Measurements from ENCODE around the gene ZNF718.
"Not testable (repeated sequence)": the region's sequence is repeated elsewhere in the genome, so short reads cannot be mapped to it uniquely, and the experiment has no call there.

Gene ZNF718

GRCh38 chr4:176995-177394 lies 52.7 kb downstream of the ZNF718 start:
- TF ChIP-seq EZH2phosphoT487 (IDR thresholded peaks at IDR 0.05; ENCODE audit: low read depth): no peak
- TF ChIP-seq, protein P1, sequence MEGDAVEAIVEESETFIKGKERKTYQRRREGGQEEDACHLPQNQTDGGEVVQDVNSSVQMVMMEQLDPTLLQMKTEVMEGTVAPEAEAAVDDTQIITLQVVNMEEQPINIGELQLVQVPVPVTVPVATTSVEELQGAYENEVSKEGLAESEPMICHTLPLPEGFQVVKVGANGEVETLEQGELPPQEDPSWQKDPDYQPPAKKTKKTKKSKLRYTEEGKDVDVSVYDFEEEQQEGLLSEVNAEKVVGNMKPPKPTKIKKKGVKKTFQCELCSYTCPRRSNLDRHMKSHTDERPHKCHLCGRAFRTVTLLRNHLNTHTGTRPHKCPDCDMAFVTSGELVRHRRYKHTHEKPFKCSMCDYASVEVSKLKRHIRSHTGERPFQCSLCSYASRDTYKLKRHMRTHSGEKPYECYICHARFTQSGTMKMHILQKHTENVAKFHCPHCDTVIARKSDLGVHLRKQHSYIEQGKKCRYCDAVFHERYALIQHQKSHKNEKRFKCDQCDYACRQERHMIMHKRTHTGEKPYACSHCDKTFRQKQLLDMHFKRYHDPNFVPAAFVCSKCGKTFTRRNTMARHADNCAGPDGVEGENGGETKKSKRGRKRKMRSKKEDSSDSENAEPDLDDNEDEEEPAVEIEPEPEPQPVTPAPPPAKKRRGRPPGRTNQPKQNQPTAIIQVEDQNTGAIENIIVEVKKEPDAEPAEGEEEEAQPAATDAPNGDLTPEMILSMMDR (IDR thresholded peaks at IDR 0.05; ENCODE audit: low read depth, low read length): no peak
- no peak overlapping the region for H3K9ac ChIP-seq (ENCODE audit: low read length)
- H3K9me3 ChIP-seq (ENCODE audit: insufficient read depth, low read length): peaks cover 12% of the 10 kb centered on the region; the same call in 1 of the 2 replicates
- H3K4me1 ChIP-seq (ENCODE audit: low read length): no peaks in the 10 kb centered on the region
- no peaks in the 10 kb centered on the region for H4K20me1 ChIP-seq (ENCODE audit: insufficient read depth, low read length)
- H3K27me3 ChIP-seq (ENCODE audit: low read depth, low read length): no peaks in the 10 kb centered on the region
- no peak overlapping the region for H3K4me3 ChIP-seq (ENCODE audit: low read length)
- no peak overlapping the region for H3K27ac ChIP-seq (ENCODE audit: low read length)
- H3K36me3 ChIP-seq (replicated peaks; ENCODE audit: low read depth, low read length): peaks cover 5% of the 10 kb centered on the region
- H3K79me2 ChIP-seq (ENCODE audit: low read length): no peaks in the 10 kb centered on the region
- H3K4me2 ChIP-seq (ENCODE audit: low read length): no peak overlapping the region
- no peak overlapping the region for H2AFZ ChIP-seq (ENCODE audit: low read depth, low read length)

DNA sequence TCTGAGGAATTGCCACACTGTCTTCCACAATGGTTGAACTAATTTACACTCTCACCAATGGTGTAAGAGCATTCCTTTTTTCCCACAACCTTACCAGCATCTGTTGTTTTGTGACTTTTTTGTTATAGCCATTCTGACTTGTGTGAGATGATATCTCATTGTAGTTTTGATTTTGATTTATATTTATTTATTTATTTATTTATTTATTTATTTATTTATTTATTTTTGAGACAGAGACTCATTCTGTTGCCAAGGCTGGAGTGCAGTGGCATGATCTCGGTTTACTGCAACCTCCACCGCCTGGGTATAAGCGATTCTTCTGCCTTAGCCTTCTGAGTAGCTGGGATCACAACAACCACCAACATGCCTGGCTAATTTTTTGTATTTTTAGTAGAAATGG lies 57.9 kb downstream of the ZNF718 start:
- H3K4me1 ChIP-seq (ENCODE audit: low read length); H3K4me3 ChIP-seq (ENCODE audit: low read length); H4K20me1 ChIP-seq (ENCODE audit: insufficient read depth, low read length); H3K27me3 ChIP-seq (ENCODE audit: low read depth, low read length); H3K79me2 ChIP-seq (ENCODE audit: low read length); H3K27ac ChIP-seq (ENCODE audit: low read length); H3K36me3 ChIP-seq (replicated peaks; ENCODE audit: low read depth, low read length); H3K4me2 ChIP-seq (ENCODE audit: low read length); H3K9ac ChIP-seq (ENCODE audit: low read length); H2AFZ ChIP-seq (ENCODE audit: low read depth, low read length): not testable (repeated sequence)
- H3K9me3 ChIP-seq (ENCODE audit: insufficient read depth, low read length): peaks cover 12% of the 10 kb centered on the region; the same call in 1 of the 2 replicates

DNA sequence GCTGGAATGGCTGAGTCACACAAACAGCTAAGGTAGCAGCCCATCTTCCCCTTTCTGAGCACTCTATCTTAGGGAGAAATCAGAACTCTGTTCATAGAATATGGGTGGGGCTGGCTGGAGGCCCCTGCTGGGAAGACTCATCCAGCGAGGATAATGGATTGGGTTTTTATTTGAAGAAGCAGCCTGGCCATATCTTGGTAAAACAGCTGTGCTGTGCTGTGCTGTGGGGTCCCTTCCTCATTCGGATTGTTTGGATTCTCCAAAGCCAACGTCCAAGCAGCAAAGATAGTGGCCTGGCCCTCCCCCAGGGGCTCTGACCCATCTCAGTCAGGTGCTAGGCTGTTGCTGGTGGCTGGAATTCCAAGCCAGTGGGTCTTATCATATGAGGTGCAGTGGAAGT lies 63.8 kb downstream of the ZNF718 start:
- no peaks in the 10 kb centered on the region for H3K9me3 ChIP-seq (ENCODE audit: insufficient read depth, low read length)
- H3K79me2 ChIP-seq (ENCODE audit: low read length): no peaks in the 10 kb centered on the region
- no peak overlapping the region for H3K4me2 ChIP-seq (ENCODE audit: low read length)
- TF ChIP-seq, protein P1 (IDR thresholded peaks at IDR 0.05; ENCODE audit: low read depth, low read length): no peak
- TF ChIP-seq EZH2phosphoT487 (IDR thresholded peaks at IDR 0.05; ENCODE audit: low read depth): no peak
- no peaks in the 10 kb centered on the region for H4K20me1 ChIP-seq (ENCODE audit: insufficient read depth, low read length)
- no peaks in the 10 kb centered on the region for H3K4me1 ChIP-seq (ENCODE audit: low read length)
- H3K27ac ChIP-seq (ENCODE audit: low read length): no peak overlapping the region
- no peaks in the 10 kb centered on the region for H3K27me3 ChIP-seq (ENCODE audit: low read depth, low read length)
- H3K4me3 ChIP-seq (ENCODE audit: low read length): no peak overlapping the region
- no peak overlapping the region for H3K9ac ChIP-seq (ENCODE audit: low read length)
- no peaks in the 10 kb centered on the region for H3K36me3 ChIP-seq (replicated peaks; ENCODE audit: low read depth, low read length)
- H2AFZ ChIP-seq (ENCODE audit: low read depth, low read length): no peak overlapping the region

DNA sequence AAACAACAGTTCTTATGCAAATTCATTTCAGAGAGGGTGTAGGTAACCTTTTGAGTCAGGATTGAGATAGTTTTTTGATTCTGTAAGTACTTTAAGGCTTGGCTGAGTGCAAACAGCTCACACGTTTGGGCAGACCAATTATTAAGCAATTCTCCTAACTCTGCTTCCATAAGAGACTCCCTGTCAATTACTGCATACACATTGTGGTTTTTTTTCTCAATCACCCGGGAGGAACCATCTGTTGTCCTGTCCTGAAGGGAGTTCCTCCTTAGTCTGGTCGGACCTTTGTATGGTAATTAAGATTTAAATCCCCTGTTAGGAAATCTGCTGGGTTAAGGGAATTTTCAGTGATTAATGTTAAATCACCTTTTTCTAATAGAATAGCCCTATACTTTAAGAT lies 70.9 kb downstream of the ZNF718 start:
- H3K4me3 ChIP-seq (ENCODE audit: low read length); H3K27ac ChIP-seq (ENCODE audit: low read length); H3K4me2 ChIP-seq (ENCODE audit: low read length); H3K9me3 ChIP-seq (ENCODE audit: insufficient read depth, low read length); H3K36me3 ChIP-seq (replicated peaks; ENCODE audit: low read depth, low read length); H3K4me1 ChIP-seq (ENCODE audit: low read length); H3K27me3 ChIP-seq (ENCODE audit: low read depth, low read length); H2AFZ ChIP-seq (ENCODE audit: low read depth, low read length); H4K20me1 ChIP-seq (ENCODE audit: insufficient read depth, low read length); H3K9ac ChIP-seq (ENCODE audit: low read length); H3K79me2 ChIP-seq (ENCODE audit: low read length): not testable (repeated sequence)

DNA sequence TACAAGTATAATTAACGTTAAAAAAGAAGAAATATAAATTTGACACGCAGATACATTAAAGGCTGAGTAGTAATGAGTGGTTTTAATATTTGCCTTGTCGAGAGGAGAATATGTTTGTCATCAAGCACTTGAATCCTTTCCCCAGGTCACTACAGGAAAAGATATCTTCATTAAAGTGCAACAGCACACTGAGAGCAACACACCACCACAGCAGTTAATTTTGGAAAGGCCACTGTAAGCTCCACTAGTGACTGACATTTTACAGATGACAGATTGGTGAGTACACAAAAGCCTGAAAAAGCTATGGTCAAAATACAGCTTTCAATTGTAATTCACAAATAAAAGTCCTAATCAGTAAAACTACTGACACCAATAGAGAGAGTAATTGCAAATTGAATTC lies 76.6 kb downstream of the ZNF718 start:
- Histone ChIP-seq H3K4me1 (ENCODE audit: low read length) (no peaks in the 10 kb centered on the region), H3K9ac (ENCODE audit: low read length) (no peak overlapping the region), H3K27me3 (ENCODE audit: low read depth, low read length) (no peaks in the 10 kb centered on the region), H3K27ac (ENCODE audit: low read length) (no peak overlapping the region), H3K9me3 (ENCODE audit: insufficient read depth, low read length) (peaks cover 16% of the 10 kb centered on the region; the same call in 1 of the 2 replicates), H2AFZ (ENCODE audit: low read depth, low read length) (no peak overlapping the region), H3K4me3 (ENCODE audit: low read length) (no peak overlapping the region), H4K20me1 (ENCODE audit: insufficient read depth, low read length) (no peaks in the 10 kb centered on the region), H3K4me2 (ENCODE audit: low read length) (no peak overlapping the region), H3K36me3 (replicated peaks; ENCODE audit: low read depth, low read length) (peaks cover 16% of the 10 kb centered on the region), H3K79me2 (ENCODE audit: low read length) (no peaks in the 10 kb centered on the region)
- TF ChIP-seq EZH2phosphoT487 (IDR thresholded peaks at IDR 0.05; ENCODE audit: low read depth): no peak
- TF ChIP-seq, protein P1 (IDR thresholded peaks at IDR 0.05; ENCODE audit: low read depth, low read length): no peak

DNA sequence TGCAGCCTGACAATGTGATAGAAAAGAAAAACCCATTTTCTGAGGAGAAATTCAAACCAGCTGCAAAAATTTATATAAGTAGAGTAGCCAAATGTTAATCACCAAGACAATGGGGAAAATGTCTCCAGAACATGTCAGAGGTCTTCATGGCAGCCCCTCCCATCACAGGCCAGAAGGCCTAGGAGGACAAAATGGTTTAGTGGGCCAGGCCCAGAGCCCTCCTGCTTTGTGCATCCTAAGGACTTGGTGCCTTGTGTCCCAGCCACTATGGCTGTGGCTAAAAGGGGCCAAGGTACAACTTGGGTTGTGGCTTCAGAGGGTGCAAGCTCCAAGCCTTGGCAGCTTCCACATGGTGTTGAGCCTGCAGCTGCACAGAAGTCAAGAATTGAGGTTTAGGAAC lies 78.5 kb downstream of the ZNF718 start:
- H2AFZ ChIP-seq (ENCODE audit: low read depth, low read length); H3K9ac ChIP-seq (ENCODE audit: low read length); H4K20me1 ChIP-seq (ENCODE audit: insufficient read depth, low read length); H3K4me2 ChIP-seq (ENCODE audit: low read length); H3K27me3 ChIP-seq (ENCODE audit: low read depth, low read length); H3K4me3 ChIP-seq (ENCODE audit: low read length); H3K79me2 ChIP-seq (ENCODE audit: low read length); H3K4me1 ChIP-seq (ENCODE audit: low read length); H3K27ac ChIP-seq (ENCODE audit: low read length): not testable (repeated sequence)
- Histone ChIP-seq H3K36me3 (replicated peaks; ENCODE audit: low read depth, low read length) (peaks cover 30% of the 10 kb centered on the region), H3K9me3 (ENCODE audit: insufficient read depth, low read length) (peaks cover 30% of the 10 kb centered on the region; the same call in 1 of the 2 replicates)
